GM19193 (cell line): Measurements from ENCODE around the gene PLAGL1.

Source experiments
- POLR2A ChIP-seq: IDR thresholded peaks from 4 replicates; pipeline ENCODE4 v1.6.1; 2011; ENCODE audit not compliant: insufficient read depth, insufficient read length; ENCODE audit errors: extremely low read depth

Gene PLAGL1

DNA sequence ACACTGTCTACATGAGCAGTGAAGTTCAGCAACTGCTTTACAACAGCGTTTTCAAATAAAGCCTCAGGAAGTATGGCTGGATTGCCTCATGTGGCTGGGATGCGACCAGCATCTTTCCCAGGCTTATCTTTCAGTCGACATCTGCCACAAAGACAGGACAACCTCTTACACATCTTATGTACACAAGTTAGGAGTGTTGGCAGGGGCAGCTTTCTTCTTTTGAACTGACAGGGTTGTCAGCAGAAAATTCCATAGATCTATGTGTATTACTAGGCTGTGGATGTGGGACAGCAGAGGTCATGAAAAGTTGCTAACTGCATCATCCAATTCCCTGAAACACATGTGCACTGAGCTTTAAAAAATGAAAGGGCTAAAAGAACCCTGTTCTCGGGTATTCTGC, 48.1 kb downstream of the PLAGL1 start:
- TF ChIP-seq POLR2A = no peak

DNA sequence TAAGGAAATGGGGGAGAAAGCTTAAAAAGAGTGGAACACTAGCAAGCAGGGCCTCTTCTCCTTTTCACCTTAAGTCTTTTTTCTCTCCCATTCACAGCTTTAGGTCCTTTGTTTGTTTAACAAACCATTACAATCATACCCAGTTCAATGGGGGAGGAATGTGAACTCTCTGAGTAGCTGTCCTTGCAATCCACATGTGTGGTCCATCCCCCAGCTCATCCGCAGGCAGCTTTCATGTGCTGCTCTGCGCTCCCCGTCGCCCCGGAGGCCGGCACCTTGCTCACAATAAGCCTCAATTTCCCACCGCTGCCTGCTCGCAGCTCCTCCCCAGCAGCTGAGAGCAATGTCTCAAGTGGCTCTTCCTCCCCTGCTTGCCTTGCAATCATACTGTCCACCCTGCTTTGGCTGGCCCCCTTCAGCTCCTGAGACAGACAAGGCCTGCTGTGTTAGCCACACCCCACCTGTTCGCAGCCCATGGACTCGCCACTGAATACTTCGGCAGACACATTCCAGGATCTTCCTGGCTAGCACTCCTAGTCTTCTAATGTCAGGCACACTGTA, 49.1 kb downstream of the PLAGL1 start:
- no peak for TF ChIP-seq POLR2A

DNA sequence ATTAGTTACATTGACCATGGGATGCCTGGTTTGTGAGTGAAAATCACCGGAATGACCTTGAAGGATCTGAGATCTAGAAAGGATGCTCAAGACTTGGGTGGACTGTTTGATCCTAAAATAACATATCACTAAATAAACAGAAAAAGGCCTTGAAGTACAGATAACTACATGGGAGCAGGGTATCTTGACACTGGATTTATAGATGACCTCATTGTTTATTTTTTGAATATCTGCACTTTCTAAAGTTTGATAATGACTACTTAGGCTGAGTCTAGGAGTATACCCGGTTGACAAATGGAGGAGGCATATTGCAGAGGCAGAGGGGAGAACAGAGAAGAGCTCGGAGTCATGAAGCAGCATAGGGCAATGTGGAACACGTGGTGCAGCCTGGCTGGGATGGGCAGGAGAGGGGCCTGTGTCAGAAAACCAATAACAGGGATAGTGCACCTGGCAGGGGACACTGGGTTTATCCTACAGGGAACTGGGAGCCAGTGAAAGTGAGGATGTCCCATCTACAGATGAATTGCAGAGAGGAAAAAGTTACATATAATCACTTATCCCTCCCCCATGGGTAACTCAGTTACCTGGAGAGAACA, 50.3 kb downstream of the PLAGL1 start:
- TF ChIP-seq POLR2A = no peak

DNA sequence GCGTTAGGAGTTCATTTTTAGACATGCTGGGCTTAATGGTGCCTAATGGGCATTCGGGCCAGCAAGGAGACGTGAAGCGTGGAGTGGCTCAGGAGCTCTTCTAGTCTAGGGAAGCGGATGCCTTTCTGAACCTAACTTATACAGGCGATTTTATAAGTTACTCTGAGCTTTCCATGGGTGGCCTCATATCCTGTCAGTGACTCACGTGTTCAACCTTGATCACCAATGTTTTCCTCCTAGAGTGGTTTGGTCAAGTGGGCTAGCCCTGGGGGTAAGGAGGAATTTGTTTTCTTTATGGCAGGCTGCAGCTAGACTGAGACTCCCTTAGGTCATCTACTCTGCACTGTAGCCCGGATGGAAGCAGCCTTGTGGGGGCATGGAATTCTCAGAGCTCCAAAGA, 52.1 kb downstream of the PLAGL1 start:
- no peak for TF ChIP-seq POLR2A

DNA sequence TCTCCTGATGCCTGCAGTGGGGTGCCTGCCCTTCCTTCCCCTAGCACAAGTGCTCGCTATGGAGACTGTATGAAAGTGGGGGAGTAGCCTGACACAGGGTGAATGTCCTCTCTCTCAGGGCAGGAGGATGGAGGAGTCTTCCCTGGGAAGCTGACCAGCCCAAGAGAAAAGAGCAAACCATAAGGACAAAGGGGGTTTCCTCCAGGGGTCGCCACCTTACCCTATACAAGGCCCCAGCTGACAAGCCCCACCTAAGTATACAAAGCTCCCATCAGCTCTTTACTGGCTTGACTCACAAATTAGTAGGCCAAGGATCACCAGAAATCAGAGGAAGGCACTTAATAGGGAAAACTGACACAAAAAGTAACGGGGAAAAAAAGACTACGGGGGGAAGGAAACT, 54.1 kb downstream of the PLAGL1 start:
- TF ChIP-seq POLR2A = no peak

DNA sequence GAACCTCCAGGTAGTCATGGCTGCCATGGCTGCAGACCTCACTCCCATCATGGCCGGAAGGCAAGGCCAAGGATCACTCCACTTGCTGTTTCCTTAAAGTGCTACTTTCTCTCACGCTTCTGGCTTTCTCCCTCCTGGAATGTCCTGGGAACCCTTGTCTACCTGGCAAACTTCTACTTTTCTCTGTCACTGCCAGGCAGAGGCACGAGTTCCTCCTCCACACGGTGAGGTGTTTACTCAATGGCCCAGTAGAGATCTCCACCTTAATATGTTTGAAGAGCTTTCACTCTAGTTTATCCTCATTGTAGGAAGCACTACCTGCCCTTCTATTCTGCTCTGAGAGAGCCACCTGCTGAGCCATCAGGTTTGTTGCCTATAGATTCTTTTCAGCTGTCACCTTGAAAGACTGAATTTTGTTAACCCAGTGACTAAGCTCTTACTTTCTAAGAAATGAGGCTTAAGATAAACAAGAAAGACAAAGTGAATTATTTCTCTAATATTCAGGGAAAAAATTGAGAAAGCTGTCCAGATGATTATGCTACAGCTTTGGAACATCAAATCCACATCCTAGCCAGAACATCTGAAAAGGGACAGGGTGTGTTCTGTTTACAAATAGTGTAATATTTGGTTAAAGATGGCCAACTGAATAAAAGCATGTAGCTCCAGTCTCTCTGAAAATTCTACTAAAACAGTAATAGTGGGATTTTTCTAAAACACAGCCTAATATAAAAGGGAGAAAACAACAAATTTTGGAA, 54.9 kb downstream of the PLAGL1 start:
- no peak for TF ChIP-seq POLR2A

DNA sequence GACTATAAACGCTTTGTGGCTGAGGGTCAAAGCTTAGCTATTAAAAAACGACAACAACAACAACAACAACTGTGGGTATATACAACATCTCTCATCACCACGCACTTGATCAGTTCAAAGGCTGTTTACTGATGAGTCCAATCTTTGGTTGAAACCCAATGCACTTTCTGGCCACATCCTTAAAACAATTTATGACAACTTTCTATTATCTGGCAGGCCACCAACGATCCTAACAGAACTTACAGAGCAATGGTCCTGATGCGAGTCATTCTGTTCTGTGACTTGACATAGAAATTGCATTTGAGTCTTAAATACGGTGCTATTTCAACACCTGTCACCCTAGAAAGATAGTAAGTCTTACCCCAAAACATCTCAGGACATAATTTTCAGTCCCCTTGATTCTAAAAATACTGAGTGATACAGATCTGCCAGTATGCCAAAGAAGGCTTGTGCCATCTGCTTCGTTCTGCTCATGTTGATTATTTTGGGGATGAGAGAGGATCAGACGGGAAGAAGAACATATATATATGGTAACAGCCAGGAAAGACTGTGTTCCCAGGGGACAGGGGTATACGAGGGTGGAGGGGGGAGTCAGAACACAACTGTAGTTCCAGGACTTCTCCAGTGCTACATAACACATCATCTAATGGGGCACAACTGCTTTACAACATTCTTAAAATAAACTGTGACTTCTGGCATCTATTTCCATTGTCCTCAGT, 55.8 kb downstream of the PLAGL1 start:
- TF ChIP-seq POLR2A = no peak

DNA sequence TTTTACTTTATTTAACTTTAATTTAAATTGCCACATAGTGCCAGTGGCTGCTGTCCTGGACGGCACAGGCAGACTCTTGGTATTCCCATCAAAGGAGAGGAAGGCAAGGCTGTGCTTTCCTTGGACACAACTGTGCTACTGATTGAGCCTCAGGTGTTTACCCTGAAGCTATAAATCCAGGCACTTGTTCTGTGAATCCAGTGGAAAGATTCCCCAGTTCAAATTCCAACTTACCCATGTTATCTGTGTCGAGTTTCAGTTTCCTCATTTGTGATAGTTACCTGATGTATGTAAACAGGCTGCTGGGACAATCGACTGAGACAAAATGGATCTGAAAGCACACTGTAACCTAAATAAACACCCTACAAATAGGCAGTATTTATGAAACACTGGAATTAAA, 57.2 kb downstream of the PLAGL1 start:
- no peak for TF ChIP-seq POLR2A

DNA sequence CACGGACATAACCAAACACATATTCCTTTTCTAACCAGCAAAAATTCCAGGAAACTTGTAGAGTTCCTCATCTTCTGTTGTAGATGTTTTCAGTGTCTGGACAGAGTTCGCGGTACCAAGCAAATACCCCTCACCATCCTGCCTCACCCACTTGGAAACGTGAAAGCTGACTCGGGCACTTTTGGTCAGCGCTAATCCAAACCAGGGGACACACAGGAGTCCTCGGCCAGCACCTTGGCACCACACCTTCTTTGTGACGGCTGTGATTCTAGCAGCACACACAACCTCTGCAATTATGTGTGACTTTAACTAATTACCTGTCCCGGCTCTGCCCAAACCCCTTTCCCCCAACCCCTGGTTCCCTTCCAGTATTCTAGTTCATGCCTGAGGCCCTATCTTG, 58.1 kb downstream of the PLAGL1 start:
- TF ChIP-seq POLR2A = no peak

DNA sequence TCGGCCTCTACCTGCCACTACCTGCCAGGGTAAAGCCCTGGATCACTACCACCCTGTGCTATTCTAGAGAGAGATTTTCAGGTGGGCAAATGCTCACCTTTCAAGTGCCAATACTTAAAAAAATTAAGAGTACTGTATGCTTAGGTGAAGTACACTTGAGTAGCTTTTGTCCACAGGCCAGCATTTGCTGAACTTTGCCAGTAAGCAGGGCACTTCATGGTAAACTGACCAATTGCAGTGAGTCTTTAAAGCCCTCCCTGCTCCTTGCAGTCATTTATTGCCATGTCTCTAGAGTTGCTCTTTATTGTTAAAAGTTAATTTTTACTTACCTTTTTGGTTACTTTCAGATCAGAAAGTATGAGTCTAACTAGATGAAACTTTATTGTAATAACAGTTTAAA, 58.5 kb downstream of the PLAGL1 start:
- TF ChIP-seq POLR2A = no peak

DNA sequence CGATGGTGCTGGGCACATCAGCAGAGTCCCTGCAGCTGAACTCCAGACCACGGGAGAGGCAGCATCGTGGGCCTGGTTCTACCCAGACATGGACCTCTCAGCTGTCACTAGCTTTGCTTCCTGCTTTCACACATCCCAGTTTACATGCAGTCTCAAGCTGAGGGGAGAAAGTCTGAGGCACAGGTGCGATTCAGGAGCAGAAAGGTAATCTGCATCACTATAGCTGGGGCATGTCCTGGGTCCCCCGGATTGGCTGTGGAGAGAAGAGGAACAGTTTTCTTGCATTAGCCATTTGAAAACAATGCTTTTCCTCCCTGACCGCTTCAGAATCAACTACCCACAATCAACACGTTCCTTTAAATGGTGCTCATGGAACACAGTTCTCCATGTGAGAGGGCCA, 59.9 kb downstream of the PLAGL1 start:
- TF ChIP-seq POLR2A = no peak

DNA sequence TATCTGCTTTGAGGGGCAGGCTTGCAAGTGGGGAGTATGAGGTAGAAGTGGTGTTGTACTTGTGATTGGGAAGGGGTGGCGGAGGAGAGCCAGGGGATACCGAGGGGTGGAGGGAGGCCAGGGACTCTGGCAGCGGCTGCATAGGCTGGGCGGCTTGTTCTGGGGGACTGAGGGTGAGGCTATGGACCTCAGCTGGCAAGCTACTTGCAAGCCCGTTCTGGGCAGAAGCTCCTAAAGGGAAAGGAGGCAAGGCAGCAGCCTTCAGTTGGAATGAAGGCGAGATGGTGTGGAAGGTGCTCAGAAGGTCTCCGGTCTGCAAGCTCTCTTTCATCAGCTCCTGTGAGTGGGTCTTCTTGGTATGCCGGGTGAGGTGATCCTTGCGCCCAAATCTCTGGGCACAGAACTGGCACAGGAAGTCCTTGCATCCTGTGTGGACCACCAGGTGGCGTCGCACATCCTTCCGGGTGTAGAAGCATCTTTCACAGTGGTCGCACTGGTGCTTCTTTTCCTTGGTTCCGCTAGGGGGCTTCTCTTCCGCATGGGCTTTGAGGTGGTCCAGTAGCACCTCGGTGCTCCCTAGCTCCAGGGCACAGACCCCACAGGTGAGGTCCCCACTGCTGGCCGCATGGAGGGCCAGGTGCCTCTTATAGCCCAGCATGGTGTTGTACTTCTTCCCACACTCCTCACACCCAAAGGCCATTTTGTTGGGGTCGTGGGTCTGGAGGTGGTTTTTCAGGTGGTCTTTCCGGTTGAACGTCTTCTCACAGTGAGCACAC, 66.0 kb downstream of the PLAGL1 start:
- no peak for TF ChIP-seq POLR2A

DNA sequence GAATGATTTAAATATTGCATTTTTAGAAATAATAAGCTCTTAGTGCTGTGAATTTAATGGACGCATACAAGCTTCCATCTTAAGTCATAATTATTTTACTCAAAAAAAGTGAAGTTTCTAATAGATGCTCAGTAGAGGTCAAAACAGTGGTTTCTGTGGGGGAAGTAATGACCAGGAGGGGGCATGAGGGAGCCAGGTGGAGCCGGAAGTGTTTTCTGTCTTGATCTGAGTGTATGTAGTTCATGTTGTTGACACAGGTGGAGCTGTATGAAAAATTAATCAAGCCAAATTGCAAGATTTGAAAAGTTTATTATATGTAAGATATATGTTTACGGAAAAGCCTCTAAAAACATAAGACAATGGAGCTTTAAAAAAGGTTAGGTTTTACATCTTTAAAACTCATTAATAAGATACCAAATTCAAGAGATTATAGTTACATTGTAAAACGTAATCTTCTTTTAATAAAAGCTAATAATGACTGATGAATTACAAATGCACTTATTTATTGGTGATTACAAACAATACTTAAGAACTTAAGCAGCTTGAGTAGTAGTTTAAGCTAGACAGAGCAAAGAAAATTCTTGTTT, 68.0 kb downstream of the PLAGL1 start:
- no peak for TF ChIP-seq POLR2A

DNA sequence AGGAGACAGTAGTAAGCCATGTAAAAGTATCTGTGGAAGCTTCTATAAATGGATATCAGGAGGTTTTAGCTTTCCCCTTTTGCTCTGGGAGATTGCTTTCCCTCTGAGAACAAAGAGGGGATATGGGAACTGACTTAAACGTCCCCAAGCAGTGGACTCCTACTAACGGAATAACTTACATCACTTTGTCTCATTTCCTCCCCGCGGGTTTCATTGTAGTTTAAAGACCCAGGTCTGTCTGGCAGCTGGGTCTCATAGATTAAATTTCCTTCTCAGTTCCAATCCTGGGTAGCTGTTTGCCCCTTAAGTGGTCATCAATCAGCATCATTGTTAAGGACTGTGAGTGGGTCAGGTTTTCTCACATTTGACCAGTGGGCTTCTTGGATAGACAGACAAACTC, 68.7 kb downstream of the PLAGL1 start:
- no peak for TF ChIP-seq POLR2A

DNA sequence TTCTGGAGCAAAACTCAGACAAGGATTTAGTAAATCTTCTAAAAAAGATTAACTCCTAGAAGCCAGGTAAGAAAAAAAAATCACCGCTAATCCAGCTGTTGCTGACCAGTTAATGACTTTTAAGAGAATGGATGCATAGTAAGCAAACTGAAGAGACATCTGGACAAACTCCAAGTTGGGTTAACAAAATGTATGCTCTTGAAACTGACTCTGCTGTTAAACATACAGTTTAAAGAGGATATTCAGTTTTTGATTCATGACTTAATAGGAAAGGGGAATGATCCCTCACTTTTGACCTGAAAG, 70.4 kb downstream of the PLAGL1 start:
- TF ChIP-seq POLR2A = no peak

DNA sequence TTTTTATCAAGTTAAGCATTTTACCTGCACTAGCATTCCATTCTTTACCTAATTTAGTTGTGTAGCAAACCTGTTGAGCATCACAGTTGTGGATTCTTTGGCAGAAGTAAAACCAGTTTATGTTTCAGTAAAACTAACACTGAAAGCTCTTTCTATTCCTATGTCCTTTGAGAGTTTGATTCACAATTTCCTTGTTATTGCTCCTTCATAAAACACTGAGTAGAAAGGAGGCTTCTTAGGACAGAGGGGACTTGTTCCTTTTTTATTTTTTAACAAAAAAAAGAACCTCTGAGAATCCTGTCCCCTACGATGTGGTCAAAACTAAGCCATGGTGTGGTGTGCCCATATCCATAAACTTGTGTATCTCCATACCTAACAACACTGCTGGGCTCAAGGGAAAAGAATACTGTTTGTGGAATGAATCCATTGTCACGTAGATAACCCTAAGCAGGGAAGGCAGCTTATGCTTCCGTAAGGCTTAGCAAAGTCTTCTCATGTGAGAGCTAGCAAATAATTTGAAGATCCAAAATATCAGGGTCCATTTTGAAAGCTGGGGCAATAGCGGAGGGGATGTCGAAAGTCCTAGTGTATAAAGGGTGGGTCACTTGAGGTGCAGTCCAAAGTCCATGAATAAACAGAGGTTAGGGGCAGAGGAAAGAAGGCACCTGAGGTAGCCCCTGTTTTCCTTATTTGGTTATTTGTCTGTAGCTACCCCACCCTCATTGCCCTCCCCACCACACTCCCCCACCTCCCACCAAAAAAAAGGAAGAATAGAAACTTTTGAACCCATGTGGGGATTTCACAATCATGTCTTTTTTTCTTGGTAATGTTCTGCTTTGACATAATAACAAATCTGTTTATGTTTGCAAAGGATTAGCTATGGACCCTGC, 71.0 kb downstream of the PLAGL1 start:
- no peak for TF ChIP-seq POLR2A
